NT2/D1 (cell line): Measurements from ENCODE around the gene PGC.

Experiments
- YY1 ChIP-seq: IDR thresholded peaks from 2 replicates; pipeline ENCODE4 v1.6.1; 2011; ENCODE audit not compliant: insufficient read length, insufficient read depth
- ZNF274 ChIP-seq: IDR thresholded peaks from 2 replicates; pipeline ENCODE4 v1.6.1; 2011; ENCODE audit warnings: mild to moderate bottlenecking, low read depth, low read length

DNA sequence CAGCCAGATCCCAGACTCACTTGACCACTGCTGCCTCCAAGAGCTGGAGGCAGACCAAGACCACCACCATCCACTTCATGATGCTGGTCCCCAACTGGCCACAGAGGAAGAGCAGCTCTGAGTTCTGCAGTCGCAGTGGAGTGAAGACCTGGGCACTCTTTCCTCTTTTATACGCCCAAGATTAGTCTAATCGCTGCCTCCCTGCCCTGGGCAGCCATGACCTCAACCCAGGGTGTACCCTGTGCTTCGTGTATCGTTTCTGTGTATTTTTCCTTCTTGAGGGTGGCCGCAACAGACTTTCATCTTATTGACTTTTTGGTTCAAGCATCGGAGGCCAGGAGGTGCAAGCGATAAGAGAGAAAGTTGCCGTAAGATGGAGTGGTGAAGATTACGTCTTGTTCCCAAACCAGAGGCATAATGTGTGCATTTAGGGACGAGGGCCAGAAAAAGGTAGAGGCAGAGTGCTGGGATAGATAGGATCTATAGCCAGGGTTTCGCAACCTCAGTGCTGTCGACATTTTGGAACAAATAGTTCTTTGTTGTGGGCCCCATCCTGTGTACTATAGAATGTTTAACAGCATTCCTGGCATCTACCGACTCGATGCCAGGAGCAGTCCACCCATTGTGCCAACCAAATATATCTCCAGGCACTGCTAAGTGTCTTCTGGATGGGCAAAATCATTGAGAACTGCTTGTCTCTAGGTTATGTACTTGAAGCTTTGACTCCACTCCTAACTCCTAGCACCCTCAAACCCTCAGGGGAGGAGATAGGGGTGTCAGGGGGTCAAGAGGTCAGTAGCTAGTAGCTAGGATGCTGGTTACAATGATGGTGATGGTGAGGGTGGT is at the start of gene PGC:
- TF ChIP-seq ZNF274 (no peak), YY1 (no peak)
